GM12878 (cell line): ENCODE results near the gene PPM1K. TPM values are rescaled to one million over a fixed set of nuclear protein-coding genes. Genes with fewer than 3 reads are reported as not detected.

ENCODE experiments used
- ATAC-seq: fragments of 200-7000 bp; cut with Tn5 transposase; 3 replicates; pipeline ENCODE4 v1.9.1; 2020; ENCODE audit warnings: mild to moderate bottlenecking, moderate library complexity
- BruUV-seq: library from RNA; stranded (reverse); fragments of 400-500 nt; replicated peaks from 2 replicates; lab custom pipeline; 2021; lab: Mats Ljungman, UMichigan
- CTCF ChIA-PET: fragments of 300-600 bp; sonication (Branson Sonifier 250); formaldehyde crosslinking; extraction: SDS; loops from one replicate; lab custom pipeline; 2021; ENCODE audit warnings: inconsistent platforms; lab: Yijun Ruan, JAX
- POLR2A ChIA-PET: fragments of 350-600 bp; formaldehyde crosslinking; extraction: SDS; loops from one replicate; lab custom pipeline; 2021; ENCODE audit warnings: inconsistent platforms; lab: Charles Lee
- RAD21 ChIA-PET: fragments of 300-600 bp; sonication (Branson Sonifier 250); formaldehyde crosslinking; loops from one replicate; lab custom pipeline; 2023; ENCODE audit warnings: antibody characterized with exemption; ENCODE audit not compliant: unreplicated experiment; lab: Charles Lee
- SMC1A ChIA-PET: fragments of 300-600 bp; sonication (Branson Sonifier 250); formaldehyde crosslinking; loops from one replicate; lab custom pipeline; 2023; ENCODE audit not compliant: unreplicated experiment, uncharacterized antibody; lab: Charles Lee
- DNase-seq: peaks from one replicate; pipeline ENCODE4 v3.0.0-alpha.2; 2011; ENCODE audit warnings: low read depth, low spot score
- FAIRE-seq: peaks from 3 replicates; lab custom pipeline; 2011; peaks lifted over from hg19 to GRCh38; lab: Jason Lieb, UNC
- H2AFZ ChIP-seq: 2 replicates; pipeline ENCODE4 v1.6.0; 2011; ENCODE audit warnings: low read depth, low read length, control low read depth; ENCODE audit not compliant: control insufficient read depth
- H3K27ac ChIP-seq: 2 replicates; pipeline ENCODE4 v1.5.1; 2011; ENCODE audit warnings: control low read depth; ENCODE audit not compliant: control insufficient read depth, insufficient read depth
- H3K27me3 ChIP-seq, 2 experiments: replicated peaks in 1 of 2; 2 replicates each; pipeline versions ENCODE4 v1.6.0 to v1.6.1; 2011; ENCODE audit warnings: low read length in 1 of 2; ENCODE audit not compliant: control insufficient read depth in 2 of 2, insufficient read depth in 2 of 2
- H3K36me3 ChIP-seq, 2 experiments: 2 replicates each; pipeline ENCODE4 v1.5.1; 2011; ENCODE audit warnings: low read length in 1 of 2; ENCODE audit not compliant: control insufficient read depth in 2 of 2, insufficient read depth in 2 of 2
- H3K4me1 ChIP-seq: 2 replicates; pipeline ENCODE4 v1.6.1; 2011; ENCODE audit warnings: mild to moderate bottlenecking, low read length, moderate library complexity, mixed read lengths; ENCODE audit not compliant: control insufficient read depth, insufficient read depth
- H3K4me2 ChIP-seq: 2 replicates; pipeline ENCODE4 v1.6.0; 2011; ENCODE audit warnings: control low read depth; ENCODE audit not compliant: control insufficient read depth, insufficient read depth
- H3K4me3 ChIP-seq: fragments of 200-600 bp; sonication (generic); 2 replicates; pipeline ENCODE4 v1.5.1; 2016
- H3K79me2 ChIP-seq: 2 replicates; pipeline ENCODE4 v1.6.0; 2011; ENCODE audit warnings: low read length; ENCODE audit not compliant: control insufficient read depth, insufficient read depth
- H3K9ac ChIP-seq: 2 replicates; pipeline ENCODE4 v1.8.0; 2011; ENCODE audit warnings: low read length, control low read depth, mixed read lengths; ENCODE audit not compliant: control insufficient read depth, insufficient read depth
- H3K9me3 ChIP-seq: replicated peaks from 3 replicates; pipeline ENCODE4 v1.5.1; 2011; ENCODE audit warnings: mild to moderate bottlenecking, low read length; ENCODE audit not compliant: control insufficient read depth, insufficient read depth
- H4K20me1 ChIP-seq: 2 replicates; pipeline ENCODE4 v1.6.0; 2011; ENCODE audit not compliant: control insufficient read depth, insufficient read depth
- BACH1 ChIP-seq: fragments of 450-650 bp; IDR thresholded peaks from 2 replicates; pipeline ENCODE4 v1.6.1; 2017; ENCODE audit warnings: mild to moderate bottlenecking, borderline replicate concordance
- CBFB ChIP-seq: IDR thresholded peaks from 2 replicates; pipeline ENCODE4 v1.6.1; 2016; ENCODE audit warnings: antibody characterized with exemption, low read depth
- CHD2 ChIP-seq: IDR thresholded peaks from 2 replicates; pipeline ENCODE4 v1.6.1; 2011; ENCODE audit warnings: low read depth, low read length, improper control_type of control experiment, borderline replicate concordance
- EP300 ChIP-seq, 2 experiments: fragments of 150-350 bp in 1 of 2; IDR thresholded peaks; 2 replicates each; pipeline ENCODE4 v1.6.1; 2011 to 2012; ENCODE audit warnings: low read depth in 2 of 2, low read length in 2 of 2, borderline replicate concordance in 1 of 2, improper control_type of control experiment in 1 of 2, inconsistent platforms in 1 of 2; ENCODE audit not compliant: control insufficient read depth in 1 of 2
- HDAC6 ChIP-seq: fragments of 200-600 bp; sonication (generic); IDR thresholded peaks from one replicate; pipeline ENCODE4 v1.8.0; 2017; ENCODE audit warnings: antibody characterized with exemption; ENCODE audit not compliant: unreplicated experiment
- HDGF ChIP-seq: fragments of 450-650 bp; IDR thresholded peaks from 2 replicates; pipeline ENCODE4 v1.6.1; 2016; ENCODE audit warnings: antibody characterized with exemption
- KAT2A ChIP-seq: conservative IDR thresholded peaks from 2 replicates; pipeline ENCODE4 v1.6.1; 2011; ENCODE audit warnings: low read depth, low read length; ENCODE audit not compliant: control insufficient read depth
- NFXL1 ChIP-seq: fragments of 450-650 bp; IDR thresholded peaks from 2 replicates; pipeline ENCODE4 v1.6.1; 2017; ENCODE audit warnings: antibody characterized with exemption, mild to moderate bottlenecking, borderline replicate concordance
- SIN3A ChIP-seq: IDR thresholded peaks from 2 replicates; pipeline ENCODE4 v1.6.1; 2012; ENCODE audit warnings: low read depth, low read length, improper control_type of control experiment
- SREBF1 ChIP-seq: IDR thresholded peaks from 2 replicates; pipeline ENCODE4 v1.6.1; 2012; ENCODE audit warnings: mild to moderate bottlenecking, low read length
- TCF12 ChIP-seq: IDR thresholded peaks from 2 replicates; pipeline ENCODE4 v1.6.1; 2011; ENCODE audit warnings: low read depth, mild to moderate bottlenecking, low read length
- YBX1 ChIP-seq: fragments of 450-650 bp; IDR thresholded peaks from 2 replicates; pipeline ENCODE4 v1.6.1; 2016; ENCODE audit warnings: antibody characterized with exemption
- ZNF622 ChIP-seq: fragments of 450-650 bp; IDR thresholded peaks from 2 replicates; pipeline ENCODE4 v1.6.1; 2017; ENCODE audit warnings: mild to moderate bottlenecking, inconsistent platforms
- ZZZ3 ChIP-seq: IDR thresholded peaks from 2 replicates; pipeline ENCODE4 v1.6.1; 2011; ENCODE audit warnings: low read depth; ENCODE audit not compliant: control insufficient read depth, insufficient read length
- WGBS: methylation state at CpG from one replicate; pipeline ENCODE4 v1.1.6; 2016; ENCODE audit warnings: low lambda C conversion rate; ENCODE audit not compliant: insufficient replicate concordance, insufficient coverage; ENCODE audit errors: missing lambda C conversion rate; 5-methylcytosine and 5-hydroxymethylcytosine counted together
- in situ Hi-C: fragments of 300-500 bp; cut with MboI; formaldehyde crosslinking; loops from 9 replicates; pipeline ENCODE4 v1.14.3; 2018; ENCODE audit warnings: mixed read lengths
- intact Hi-C: fragments of 100-400 bp; cut with micrococcal nuclease; formaldehyde crosslinking; loops from one replicate; pipeline ENCODE4 v1.14.2; 2022; ENCODE audit not compliant: unreplicated experiment
- polyA plus RNA-seq, 11 experiments: library from polyadenylated mRNA; depleted of rRNA in 4 of 11; unstranded in 6 of 11; stranded (reverse) in 5 of 11; fragments of >200 nt; fragmentation: Nextera tagmentation in 4 of 11; fragmentation: Illumina TruSeq in 1 of 11; extraction: Ambion mirVana in 4 of 11; extraction: Trizol in 1 of 11; gene quantifications; 1 replicate in 1 of 11; 2 replicates in 10 of 11; pipeline versions ENCODE4 v1.2.1 to v1.2.3, GENCODE V29; 2011 to 2016; ENCODE audit warnings: inconsistent platforms in 2 of 11, missing spikeins in 2 of 11, low read depth in 1 of 11
- total RNA-seq, 4 experiments: library from RNA; depleted of rRNA in 3 of 4; stranded (reverse); fragments of >200 nt in 3 of 4; fragmentation: Illumina TruSeq in 1 of 4; extraction: Trizol in 1 of 4; gene quantifications; 2 replicates each; pipeline versions ENCODE4 v1.2.1 to v1.2.3, GENCODE V29; 2013 to 2021
- TF ChIP-seq, protein P1 (sequence below): IDR thresholded peaks from 2 replicates; pipeline ENCODE4 v1.6.1; 2011; ENCODE audit warnings: borderline replicate concordance, low read depth, mild to moderate bottlenecking, moderate library complexity, low read length; ENCODE audit not compliant: insufficient read depth, poor library complexity, severe bottlenecking
- TF ChIP-seq, protein P2 (sequence below): fragments of 450-650 bp; IDR thresholded peaks from 2 replicates; pipeline ENCODE4 v1.6.1; 2014; ENCODE audit warnings: mild to moderate bottlenecking
- TF ChIP-seq, protein P3 (sequence below): fragments of 450-650 bp; IDR thresholded peaks from 2 replicates; pipeline ENCODE4 v1.6.1; 2017; ENCODE audit warnings: low read depth, mild to moderate bottlenecking, moderate library complexity
- TF ChIP-seq, protein P4 (sequence below): IDR thresholded peaks from 2 replicates; pipeline ENCODE4 v1.6.1; 2011; ENCODE audit warnings: low read depth, mild to moderate bottlenecking, low read length, moderate library complexity, borderline replicate concordance; ENCODE audit errors: extremely low read depth

Gene PPM1K
- total and polyA plus RNA-seq, 10 of the 15 experiments (the other 5 are each of a cell fraction or from before 2014, with no cell fraction given): 25.0 to 79.1 (median 36.9) TPM

DNA sequence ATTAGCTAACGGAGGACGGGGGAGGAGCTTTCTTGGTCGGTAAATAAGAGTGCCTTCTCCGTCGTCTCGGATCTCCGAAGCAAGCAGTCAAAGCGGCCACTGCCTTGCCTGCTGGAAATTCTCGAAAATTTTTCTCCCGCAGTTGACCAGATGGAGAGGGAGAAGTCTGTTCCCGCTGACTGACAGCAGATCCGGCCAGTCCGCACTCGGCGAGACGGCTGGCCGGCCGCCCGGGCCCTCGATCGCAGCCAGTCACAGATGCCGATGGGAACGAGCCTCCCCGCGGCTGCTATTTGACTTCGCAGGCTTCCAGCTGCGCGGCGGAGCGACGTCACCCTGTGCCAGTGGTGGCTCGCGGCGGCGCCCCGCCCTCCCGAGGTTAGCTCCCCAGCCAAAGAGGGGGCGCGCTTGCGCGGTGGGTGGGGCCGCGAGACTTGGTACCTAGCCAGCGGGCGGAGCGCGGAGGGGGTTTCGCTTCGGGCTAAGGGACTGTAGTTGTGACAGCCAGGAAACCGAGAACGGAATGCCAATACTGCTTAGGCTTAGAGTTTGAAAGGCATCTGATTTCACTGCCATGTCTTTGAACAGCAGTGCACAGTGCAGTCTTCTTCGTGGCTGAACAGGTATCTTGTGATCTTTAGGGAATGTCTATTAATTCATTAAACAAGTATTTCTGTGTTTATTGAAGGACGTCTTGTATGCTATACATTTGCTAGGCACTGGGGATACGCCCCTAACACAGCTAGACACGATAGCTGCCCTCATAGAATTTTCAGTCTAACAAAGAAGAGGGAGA lies at the start of gene PPM1K (continued):
- TF ChIP-seq YBX1 (no peak), ZNF622 (no peak), EP300 (IDR thresholded peaks at IDR 0.05; ENCODE audit: borderline replicate concordance in 1 of 2, control insufficient read depth in 1 of 2, low read depth in 2 of 2, low read length in 2 of 2) (0 out of 4 replicates have a peak, but pooled peaks of 1 of the 2 experiments have one; percentile 4), SIN3A (0 out of 2 replicates have a peak, but pooled peaks have one; percentile 51), CBFB (no peak), BACH1 (no peak; the same call in 1 of the 2 replicates), ZZZ3 (no peak), TCF12 (peak; percentile 75; the same call in 1 of the 2 replicates), HDGF (peak; percentile 87)
- TF ChIP-seq, protein P1, sequence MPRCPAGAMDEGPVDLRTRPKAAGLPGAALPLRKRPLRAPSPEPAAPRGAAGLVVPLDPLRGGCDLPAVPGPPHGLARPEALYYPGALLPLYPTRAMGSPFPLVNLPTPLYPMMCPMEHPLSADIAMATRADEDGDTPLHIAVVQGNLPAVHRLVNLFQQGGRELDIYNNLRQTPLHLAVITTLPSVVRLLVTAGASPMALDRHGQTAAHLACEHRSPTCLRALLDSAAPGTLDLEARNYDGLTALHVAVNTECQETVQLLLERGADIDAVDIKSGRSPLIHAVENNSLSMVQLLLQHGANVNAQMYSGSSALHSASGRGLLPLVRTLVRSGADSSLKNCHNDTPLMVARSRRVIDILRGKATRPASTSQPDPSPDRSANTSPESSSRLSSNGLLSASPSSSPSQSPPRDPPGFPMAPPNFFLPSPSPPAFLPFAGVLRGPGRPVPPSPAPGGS: peak; percentile 38

DNA sequence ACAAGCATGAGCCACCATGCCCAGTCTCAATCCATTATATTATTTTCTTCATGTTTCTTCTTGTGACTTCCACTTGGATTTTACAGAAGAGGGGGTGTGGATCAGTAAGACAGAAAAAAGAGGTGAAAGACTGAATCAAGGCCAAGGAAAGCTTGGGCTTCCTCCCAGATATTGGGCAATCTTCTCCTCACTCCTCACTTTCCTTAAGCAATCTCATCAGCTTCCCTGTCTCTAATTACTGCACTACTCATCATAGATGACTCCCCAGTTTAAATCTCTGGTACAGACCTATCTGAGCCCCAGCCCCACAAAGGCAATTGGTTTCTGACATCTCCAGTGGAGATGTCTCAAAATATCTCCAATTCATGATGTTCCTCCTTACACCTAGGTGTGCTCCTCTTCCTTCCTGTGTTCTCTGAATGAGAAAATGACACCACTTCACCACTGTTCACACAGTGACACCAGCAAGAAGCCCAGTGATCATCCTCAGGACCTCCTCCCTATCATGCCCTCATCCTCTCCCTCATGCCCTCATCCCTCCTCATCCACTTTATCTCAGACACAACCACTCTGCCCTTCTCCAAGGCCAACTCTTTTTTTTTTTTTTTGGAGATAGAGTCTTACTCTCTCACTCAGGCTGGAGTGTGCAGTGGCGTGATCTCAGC lies 49.5 kb upstream of the PPM1K start:
- no peak for ATAC-seq
- no peaks in the 10 kb centered on the region for H3K27me3 ChIP-seq
- SMC1A ChIA-PET: no interaction called here
- TF ChIP-seq, protein P2, sequence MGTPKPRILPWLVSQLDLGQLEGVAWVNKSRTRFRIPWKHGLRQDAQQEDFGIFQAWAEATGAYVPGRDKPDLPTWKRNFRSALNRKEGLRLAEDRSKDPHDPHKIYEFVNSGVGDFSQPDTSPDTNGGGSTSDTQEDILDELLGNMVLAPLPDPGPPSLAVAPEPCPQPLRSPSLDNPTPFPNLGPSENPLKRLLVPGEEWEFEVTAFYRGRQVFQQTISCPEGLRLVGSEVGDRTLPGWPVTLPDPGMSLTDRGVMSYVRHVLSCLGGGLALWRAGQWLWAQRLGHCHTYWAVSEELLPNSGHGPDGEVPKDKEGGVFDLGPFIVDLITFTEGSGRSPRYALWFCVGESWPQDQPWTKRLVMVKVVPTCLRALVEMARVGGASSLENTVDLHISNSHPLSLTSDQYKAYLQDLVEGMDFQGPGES: no peak
- TF ChIP-seq KAT2A: no peak
- TF ChIP-seq SREBF1: no peak
- TF ChIP-seq HDAC6: no peak
- TF ChIP-seq CHD2: no peak
- TF ChIP-seq, protein P3, sequence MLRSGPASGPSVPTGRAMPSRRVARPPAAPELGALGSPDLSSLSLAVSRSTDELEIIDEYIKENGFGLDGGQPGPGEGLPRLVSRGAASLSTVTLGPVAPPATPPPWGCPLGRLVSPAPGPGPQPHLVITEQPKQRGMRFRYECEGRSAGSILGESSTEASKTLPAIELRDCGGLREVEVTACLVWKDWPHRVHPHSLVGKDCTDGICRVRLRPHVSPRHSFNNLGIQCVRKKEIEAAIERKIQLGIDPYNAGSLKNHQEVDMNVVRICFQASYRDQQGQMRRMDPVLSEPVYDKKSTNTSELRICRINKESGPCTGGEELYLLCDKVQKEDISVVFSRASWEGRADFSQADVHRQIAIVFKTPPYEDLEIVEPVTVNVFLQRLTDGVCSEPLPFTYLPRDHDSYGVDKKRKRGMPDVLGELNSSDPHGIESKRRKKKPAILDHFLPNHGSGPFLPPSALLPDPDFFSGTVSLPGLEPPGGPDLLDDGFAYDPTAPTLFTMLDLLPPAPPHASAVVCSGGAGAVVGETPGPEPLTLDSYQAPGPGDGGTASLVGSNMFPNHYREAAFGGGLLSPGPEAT: no peak
- TF ChIP-seq NFXL1: no peak
- TF ChIP-seq, protein P4, sequence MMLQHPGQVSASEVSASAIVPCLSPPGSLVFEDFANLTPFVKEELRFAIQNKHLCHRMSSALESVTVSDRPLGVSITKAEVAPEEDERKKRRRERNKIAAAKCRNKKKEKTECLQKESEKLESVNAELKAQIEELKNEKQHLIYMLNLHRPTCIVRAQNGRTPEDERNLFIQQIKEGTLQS: no peak

More for the DNA sequence above, 49.5 kb upstream of the PPM1K start:
- Histone ChIP-seq H3K4me3 (no peak overlapping the region), H3K9ac (no peak overlapping the region), H3K4me2 (no peak overlapping the region), H3K9me3 (no peaks in the 10 kb centered on the region), H2AFZ (no peak overlapping the region), H3K79me2 (no peaks in the 10 kb centered on the region), H4K20me1 (no peaks in the 10 kb centered on the region), H3K4me1 (no peaks in the 10 kb centered on the region), H3K27ac (no peak overlapping the region), H3K36me3 (no peaks in the 10 kb centered on the region)
- CTCF ChIA-PET: no interaction called here
- no peak for DNase-seq
- in situ Hi-C loops: no loop called here
- RAD21 ChIA-PET: no interaction called here
- intact Hi-C loops: no loop called here
- 100% methylated on average over 1 of the region's 1 CpG for WGBS
- BruUV-seq: no TSS peak
- no peak for FAIRE-seq
- POLR2A ChIA-PET: no interaction called here
